Gastrocnemius medialis (tissue), 4 donors: ENCODE measurements around the gene PLCB1. TPM values are rescaled to one million over a fixed set of nuclear protein-coding genes. Genes with fewer than 3 reads are reported as not detected.

Source experiments
- ATAC-seq, 2 donors: fragments of 150-250 bp; one replicate each; pipeline ENCODE4 v1.9.1; 2016
- DNase-seq, 2 donors: peaks; one replicate each; pipeline ENCODE4 v3.0.0-alpha.2; 2019
- H3K27ac ChIP-seq, 4 donors: fragments of 200-600 bp; sonication (generic); 1 replicate in 1 of 4; 2 replicates in 3 of 4; pipeline ENCODE4 v1.5.1; 2016 to 2018; ENCODE audit warnings: mild to moderate bottlenecking in 2 of 4, moderate library complexity in 1 of 4
- H3K27me3 ChIP-seq, 3 donors: fragments of 200-600 bp; sonication (generic) in 2 of 3; 1 replicate in 1 of 3; 2 replicates in 2 of 3; pipeline versions ENCODE4 v1.5.1 to v1.6.0; 2016 to 2019; ENCODE audit warnings: mild to moderate bottlenecking in 1 of 3, moderate library complexity in 1 of 3
- H3K36me3 ChIP-seq, 2 donors: fragments of 200-600 bp; sonication (generic) in 1 of 2; one replicate each; pipeline ENCODE4 v1.5.1; 2017 to 2018
- H3K4me1 ChIP-seq, 2 donors: fragments of 200-600 bp; sonication (generic) in 1 of 2; one replicate each; pipeline ENCODE4 v1.5.1; 2016 to 2017; ENCODE audit warnings: mild to moderate bottlenecking in 2 of 2
- H3K4me3 ChIP-seq, 4 donors: fragments of 200-600 bp; sonication (generic) in 3 of 4; 1 replicate in 1 of 4; 2 replicates in 3 of 4; pipeline ENCODE4 v1.5.1; 2016 to 2019; ENCODE audit warnings: mild to moderate bottlenecking in 2 of 4
- H3K9me3 ChIP-seq, 3 donors: fragments of 200-600 bp; sonication (generic) in 2 of 3; 1 replicate in 1 of 3; 2 replicates in 2 of 3; pipeline ENCODE4 v1.5.1; 2016 to 2019
- CTCF ChIP-seq, 5 experiments: fragments of 450-650 bp in 3 of 5; fragments of 200-600 bp in 2 of 5; sonication (generic) in 2 of 5; IDR thresholded peaks in 4 of 5; conservative IDR thresholded peaks in 1 of 5; 1 replicate in 4 of 5; 2 replicates in 1 of 5; pipeline ENCODE4 v1.5.1; 2016 to 2019; ENCODE audit warnings: antibody characterized with exemption in 5 of 5, mild to moderate bottlenecking in 3 of 5, moderate library complexity in 3 of 5
- POLR2A ChIP-seq, 2 donors: fragments of 450-650 bp; IDR thresholded peaks; one replicate each; pipeline ENCODE4 v1.6.1; 2017; ENCODE audit warnings: antibody characterized with exemption in 2 of 2, mild to moderate bottlenecking in 2 of 2, moderate library complexity in 2 of 2
- in situ Hi-C, 4 donors: fragments of 200-750 bp; cut with MboI; loops; one replicate each; pipeline versions ENCODE4 v1.15.0 to v1.8.0; 2017; ENCODE audit warnings: low sequenced_read_pairs in 4 of 4
- intact Hi-C: fragments of 100-400 bp; cut with DNase I; formaldehyde crosslinking; loops from one replicate; pipeline ENCODE4 v1.15.1; 2023; ENCODE audit warnings: low total_unique reads
- total RNA-seq, 4 donors: library from RNA; depleted of rRNA; stranded (reverse); fragments of >200 nt; gene quantifications; one replicate each; pipeline versions ENCODE4 v1.1.0 to v1.2.3, GENCODE V29; 2016

The PLCB1 gene
- total RNA-seq, 4 donors from 2014 or later = 4.1 to 10.0 (median 7.6) TPM

GRCh38 chr20:8271727-8272126 lies 139.7 kb downstream of the PLCB1 start:
- no peak for ATAC-seq
- Histone ChIP-seq H3K36me3 (no peaks in the 10 kb centered on the region), H3K27me3 (no peaks in the 10 kb centered on the region), H3K4me3 (no peak overlapping the region), H3K4me1 (peaks cover 0 to 5% of the 10 kb centered on the region in 2 donors), H3K9me3 (no peaks in the 10 kb centered on the region), H3K27ac (no peak overlapping the region)
- intact Hi-C loops = no loop called here
- DNase-seq = no peak
- in situ Hi-C loops = no loop called here
- TF ChIP-seq POLR2A (IDR thresholded peaks at IDR 0.05) (no peak), CTCF (IDR thresholded peaks at IDR 0.05 in 4 of 5, conservative IDR thresholded peaks at IDR 0.05 in 1 of 5) (no peak)

- in situ Hi-C loops = no loop called here
- Histone ChIP-seq H3K4me3 (no peak overlapping the region), H3K27ac (no peak overlapping the region), H3K27me3 (no peaks in the 10 kb centered on the region), H3K9me3 (no peaks in the 10 kb centered on the region), H3K36me3 (no peaks in the 10 kb centered on the region), H3K4me1 (peaks cover 0 to 5% of the 10 kb centered on the region in 2 donors)
- ATAC-seq (no peak), DNase-seq (no peak)
- intact Hi-C loops = no loop called here
- TF ChIP-seq POLR2A (IDR thresholded peaks at IDR 0.05) (no peak), CTCF (IDR thresholded peaks at IDR 0.05 in 4 of 5, conservative IDR thresholded peaks at IDR 0.05 in 1 of 5) (no peak)
Measured at GRCh38 chr20:8272766-8273165, 140.7 kb downstream of the PLCB1 start.

- no peaks in the 10 kb centered on the region for H3K27me3 ChIP-seq
- H3K27ac ChIP-seq = no peak overlapping the region
- H3K9me3 ChIP-seq = no peaks in the 10 kb centered on the region
- intact Hi-C loops = no loop called here
- in situ Hi-C loops = no loop called here
- no peaks in the 10 kb centered on the region for H3K36me3 ChIP-seq
- ATAC-seq = no peak
- TF ChIP-seq CTCF (IDR thresholded peaks at IDR 0.05 in 4 of 5, conservative IDR thresholded peaks at IDR 0.05 in 1 of 5) (no peak), POLR2A (IDR thresholded peaks at IDR 0.05) (no peak)
- H3K4me1 ChIP-seq = peaks cover under 1 to 2% of the 10 kb centered on the region in 2 donors
- H3K4me3 ChIP-seq = no peak overlapping the region
- DNase-seq = no peak
Measured at GRCh38 chr20:8284902-8285301, 152.8 kb downstream of the PLCB1 start.

GRCh38 chr20:8287340-8287739 lies 155.3 kb downstream of the PLCB1 start:
- in situ Hi-C loops = no loop called here
- H3K36me3 ChIP-seq = no peaks in the 10 kb centered on the region
- TF ChIP-seq CTCF (IDR thresholded peaks at IDR 0.05 in 4 of 5, conservative IDR thresholded peaks at IDR 0.05 in 1 of 5) (no peak), POLR2A (IDR thresholded peaks at IDR 0.05) (no peak)
- H3K4me3 ChIP-seq = no peak overlapping the region
- DNase-seq (no peak), ATAC-seq (no peak)
- intact Hi-C loops = no loop called here
- H3K27ac ChIP-seq = no peak overlapping the region
- peaks cover 9 to 13% of the 10 kb centered on the region in 2 donors for H3K4me1 ChIP-seq
- no peaks in the 10 kb centered on the region for H3K27me3 ChIP-seq
- no peaks in the 10 kb centered on the region for H3K9me3 ChIP-seq

- in situ Hi-C loops (no loop called here), intact Hi-C loops (loop anchor here (10.0 kb wide), 1 partner anchor 86 kb away; no protein-coding TSS in a partner anchor)
- Histone ChIP-seq H3K27ac (no peak overlapping the region), H3K27me3 (no peaks in the 10 kb centered on the region), H3K4me3 (no peak overlapping the region), H3K36me3 (no peaks in the 10 kb centered on the region), H3K9me3 (no peaks in the 10 kb centered on the region), H3K4me1 (peaks cover 9 to 13% of the 10 kb centered on the region in 2 donors)
- no peak for DNase-seq
- no peak for TF ChIP-seq CTCF (IDR thresholded peaks at IDR 0.05 in 4 of 5, conservative IDR thresholded peaks at IDR 0.05 in 1 of 5)
- no peak for TF ChIP-seq POLR2A (IDR thresholded peaks at IDR 0.05)
- ATAC-seq = no peak
Measured at GRCh38 chr20:8291200-8291599, 159.1 kb downstream of the PLCB1 start.
